H54 (cell line): ENCODE measurements around the gene TOGARAM1.

Source experiments
- DNase-seq: peaks from one replicate; pipeline ENCODE4 v3.0.0; 2011; ENCODE audit warnings: low spot score, mixed read lengths; ENCODE audit not compliant: insufficient read length
- FAIRE-seq: peaks from 3 replicates; lab custom pipeline; 2011; peaks lifted over from hg19 to GRCh38; lab: Jason Lieb, UNC
- POLR2A ChIP-seq: IDR thresholded peaks from 2 replicates; pipeline ENCODE4 v1.6.1; 2011; ENCODE audit warnings: low read depth, mild to moderate bottlenecking, low read length

Gene TOGARAM1

GRCh38 chr14:45120096-45120495 is 158.1 kb downstream of the TOGARAM1 start:
- no peak for TF ChIP-seq POLR2A
- FAIRE-seq (no peak), DNase-seq (no peak)

DNA sequence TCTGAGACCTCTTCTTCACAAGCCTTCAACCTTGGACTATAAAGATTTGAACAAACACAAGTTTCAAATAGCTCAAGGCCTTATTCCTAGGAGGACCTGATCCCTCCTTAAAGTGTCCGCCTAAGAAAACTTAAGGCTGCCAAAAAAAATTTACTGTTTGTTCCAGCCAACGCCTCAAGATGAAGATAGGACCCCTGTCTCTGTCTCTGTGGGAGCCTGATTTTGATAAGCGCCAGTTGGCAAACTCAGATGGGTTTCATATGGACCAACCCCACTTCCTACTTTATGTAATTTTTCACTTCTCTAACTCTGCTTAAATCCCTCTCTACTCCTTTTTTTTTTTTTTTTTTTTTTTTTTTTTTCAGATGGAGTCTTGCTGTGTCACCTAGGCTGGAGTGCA is 161.3 kb downstream of the TOGARAM1 start:
- no peak for FAIRE-seq
- no peak for TF ChIP-seq POLR2A
- DNase-seq, result no peak
